DND-41 (cell line): Measurements from ENCODE around the gene ANKS1B.

Experiments used
- ATAC-seq: fragments of 200-7000 bp; cut with Tn5 transposase; 3 replicates; pipeline ENCODE4 v1.9.1; 2021; ENCODE audit warnings: low read depth; ENCODE audit not compliant: insufficient read depth
- DNase-seq: peaks from one replicate; pipeline ENCODE4 v3.0.0-alpha.2; 2020
- H2AFZ ChIP-seq: 2 replicates; pipeline ENCODE4 v1.6.0; 2012; ENCODE audit warnings: low read depth, low read length
- H3K27ac ChIP-seq: 2 replicates; pipeline ENCODE4 v1.5.1; 2012; ENCODE audit warnings: low read length, inconsistent platforms
- H3K27me3 ChIP-seq: fragments of 200-600 bp; sonication (generic); 2 replicates; pipeline ENCODE4 v1.6.0; 2012; ENCODE audit warnings: low read length, mild to moderate bottlenecking, inconsistent platforms; ENCODE audit not compliant: insufficient read depth, poor library complexity
- H3K36me3 ChIP-seq: 2 replicates; pipeline ENCODE4 v1.5.1; 2012; ENCODE audit warnings: low read length, inconsistent platforms; ENCODE audit not compliant: insufficient read depth
- H3K4me1 ChIP-seq: 2 replicates; pipeline ENCODE4 v1.5.1; 2012; ENCODE audit warnings: mild to moderate bottlenecking, low read length; ENCODE audit not compliant: insufficient read depth
- H3K4me2 ChIP-seq: 2 replicates; pipeline ENCODE4 v1.6.0; 2012; ENCODE audit warnings: mild to moderate bottlenecking, moderate library complexity, low read length, inconsistent platforms; ENCODE audit not compliant: insufficient read depth
- H3K4me3 ChIP-seq, 2 experiments: fragments of 200-600 bp in 1 of 2; shearing (Covaris generic) in 1 of 2; 2 replicates each; pipeline ENCODE4 v1.5.1; 2012 to 2016; ENCODE audit warnings: inconsistent platforms in 2 of 2, low read length in 2 of 2, mild to moderate bottlenecking in 2 of 2, low read depth in 1 of 2, moderate library complexity in 1 of 2
- H3K79me2 ChIP-seq: 2 replicates; pipeline ENCODE4 v1.6.0; 2012; ENCODE audit warnings: low read length, inconsistent platforms; ENCODE audit not compliant: insufficient read depth
- H3K9ac ChIP-seq: 2 replicates; pipeline ENCODE4 v1.6.0; 2012; ENCODE audit warnings: low read depth, mild to moderate bottlenecking, inconsistent platforms, low read length, moderate library complexity
- H3K9me3 ChIP-seq: 2 replicates; pipeline ENCODE4 v1.5.1; 2012; ENCODE audit warnings: low read length, moderate library complexity, mild to moderate bottlenecking, inconsistent platforms; ENCODE audit not compliant: insufficient read depth, severe bottlenecking
- H4K20me1 ChIP-seq: 2 replicates; pipeline ENCODE4 v1.6.0; 2012; ENCODE audit warnings: low read length; ENCODE audit not compliant: insufficient read depth
- CTCF ChIP-seq: IDR thresholded peaks from 2 replicates; pipeline ENCODE4 v1.5.1; 2012; ENCODE audit warnings: borderline replicate concordance, low read length, moderate library complexity, mild to moderate bottlenecking; ENCODE audit not compliant: poor library complexity, severe bottlenecking; ENCODE audit errors: extremely low read depth
- EZH2 ChIP-seq: IDR thresholded peaks from 3 replicates; pipeline ENCODE4 v1.6.1; 2012; ENCODE audit warnings: borderline replicate concordance, low read depth, mild to moderate bottlenecking, moderate library complexity, low read length, inconsistent platforms; ENCODE audit not compliant: severe bottlenecking

Gene ANKS1B

GRCh38 chr12:99339663-99340062 lies 645.1 kb downstream of the ANKS1B start:
- Histone ChIP-seq H3K36me3 (no peaks in the 10 kb centered on the region), H3K4me1 (no peaks in the 10 kb centered on the region), H3K79me2 (no peaks in the 10 kb centered on the region), H3K9me3 (no peaks in the 10 kb centered on the region), H3K4me3 (no peak overlapping the region), H4K20me1 (no peaks in the 10 kb centered on the region), H3K4me2 (no peak overlapping the region), H3K27ac (no peak overlapping the region), H3K27me3 (no peaks in the 10 kb centered on the region), H3K9ac (no peak overlapping the region), H2AFZ (no peak overlapping the region)
- DNase-seq (no peak), ATAC-seq (no peak)
- no peak for TF ChIP-seq CTCF
- TF ChIP-seq EZH2, result no peak

- H3K36me3 ChIP-seq, result no peaks in the 10 kb centered on the region
- no peak overlapping the region for H3K9ac ChIP-seq
- no peak overlapping the region for H3K4me3 ChIP-seq
- TF ChIP-seq CTCF, result no peak
- TF ChIP-seq EZH2, result no peak
- H2AFZ ChIP-seq, result no peak overlapping the region
- no peaks in the 10 kb centered on the region for H4K20me1 ChIP-seq
- no peak overlapping the region for H3K4me2 ChIP-seq
- H3K79me2 ChIP-seq, result no peaks in the 10 kb centered on the region
- ATAC-seq (no peak), DNase-seq (no peak)
- H3K4me1 ChIP-seq, result no peaks in the 10 kb centered on the region
- no peak overlapping the region for H3K27ac ChIP-seq
- H3K27me3 ChIP-seq, result no peaks in the 10 kb centered on the region
- no peaks in the 10 kb centered on the region for H3K9me3 ChIP-seq
Observed at GRCh38 chr12:99334285-99335056, 650.3 kb downstream of the ANKS1B start.

- H2AFZ ChIP-seq, result no peak overlapping the region
- no peak overlapping the region for H3K27ac ChIP-seq
- no peaks in the 10 kb centered on the region for H3K79me2 ChIP-seq
- no peaks in the 10 kb centered on the region for H3K36me3 ChIP-seq
- H3K4me3 ChIP-seq, result no peak overlapping the region
- no peak for ATAC-seq
- H3K27me3 ChIP-seq, result no peaks in the 10 kb centered on the region
- TF ChIP-seq CTCF (no peak), EZH2 (no peak)
- no peaks in the 10 kb centered on the region for H4K20me1 ChIP-seq
- no peak overlapping the region for H3K4me2 ChIP-seq
- DNase-seq, result no peak
- no peaks in the 10 kb centered on the region for H3K4me1 ChIP-seq
- H3K9ac ChIP-seq, result no peak overlapping the region
- H3K9me3 ChIP-seq, result no peaks in the 10 kb centered on the region
Observed at GRCh38 chr12:99332936-99333591, 651.7 kb downstream of the ANKS1B start.
